Myocyte (in vitro differentiated cells): ENCODE measurements around the gene COX18. TPM values are rescaled to one million over a fixed set of nuclear protein-coding genes. Genes with fewer than 3 reads are reported as not detected.

ENCODE experiments used
- DNase-seq: peaks from one replicate; pipeline ENCODE4 v3.0.0-alpha.2; 2012; ENCODE audit warnings: low read depth
- total RNA-seq: library from RNA; depleted of rRNA; stranded (reverse); fragments of >200 nt; gene quantifications from 2 replicates; pipeline ENCODE4 v1.2.3, GENCODE V29; 2014

Gene COX18
- total RNA-seq, 1 donor from 2014 or later: 30.1 TPM

DNA sequence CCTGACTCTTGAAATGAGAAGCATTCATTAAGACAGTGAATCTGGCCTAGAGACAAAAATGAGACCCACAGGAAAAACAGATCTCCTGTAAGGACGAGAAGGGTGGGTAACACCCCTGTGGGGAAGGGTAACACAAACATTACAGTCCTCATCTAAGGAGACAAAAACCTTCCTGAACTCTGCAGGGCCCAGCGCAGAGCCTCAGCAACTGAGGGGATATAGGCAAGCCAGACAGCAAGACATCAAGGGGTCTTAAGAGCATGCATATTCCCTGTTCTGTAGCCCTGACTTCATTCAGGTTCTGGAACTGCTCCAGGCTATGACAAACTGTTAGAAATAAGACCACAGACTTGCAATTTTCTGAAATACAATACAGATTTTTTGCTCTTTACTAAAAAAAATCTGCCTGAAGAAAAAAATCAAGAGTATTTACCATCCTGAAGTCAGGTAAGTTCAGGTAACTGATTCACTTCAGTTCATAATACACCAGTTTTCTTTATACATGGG, 15.5 kb downstream of the COX18 start:
- DNase-seq: no peak

GRCh38 chr4:73053076-73053475, 16.4 kb downstream of the COX18 start:
- no peak for DNase-seq

DNA sequence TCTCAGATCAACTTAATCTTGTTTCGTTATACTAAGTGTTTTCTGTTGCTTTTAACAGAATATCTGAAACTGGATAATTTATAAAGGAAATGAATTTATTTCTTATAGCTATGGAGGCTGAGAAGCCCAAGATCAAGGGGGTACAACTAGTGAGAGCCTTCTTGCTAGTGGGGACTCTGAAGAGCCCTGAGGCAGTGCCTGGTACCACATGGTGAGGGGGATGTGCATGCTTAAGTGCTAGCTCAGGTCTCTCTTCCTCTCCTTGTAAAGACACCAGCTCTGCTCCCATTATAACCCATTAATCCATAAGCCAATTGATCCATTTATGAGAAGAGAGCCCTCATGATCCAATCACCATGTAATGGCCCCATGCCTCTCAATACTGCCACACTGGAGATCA, 17.9 kb downstream of the COX18 start:
- DNase-seq: no peak

GRCh38 chr4:73045879-73046278, 23.6 kb downstream of the COX18 start:
- DNase-seq: no peak

- no peak for DNase-seq
These were observed 32.5 kb downstream of the COX18 start for GRCh38 chr4:73037057-73037456.

DNA sequence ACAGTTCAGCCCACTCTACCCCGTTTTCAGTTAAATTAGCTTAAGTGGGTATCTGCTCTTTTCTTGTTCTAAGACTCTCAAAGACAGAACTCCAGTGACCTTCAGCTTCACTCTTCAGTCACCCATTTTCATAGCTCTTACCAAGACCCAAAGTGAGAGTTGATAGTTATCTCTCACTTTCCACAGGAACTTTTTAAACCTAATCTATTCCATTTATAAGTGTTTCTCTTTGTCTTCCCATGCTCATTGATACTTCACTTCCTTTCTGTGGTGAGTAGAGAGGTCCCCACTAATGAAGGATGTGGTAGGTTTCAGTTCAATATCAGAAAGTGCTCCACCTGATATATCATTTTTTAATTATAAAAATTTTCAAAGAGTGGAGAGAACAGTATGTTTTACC, 33.4 kb downstream of the COX18 start:
- no peak for DNase-seq

DNA sequence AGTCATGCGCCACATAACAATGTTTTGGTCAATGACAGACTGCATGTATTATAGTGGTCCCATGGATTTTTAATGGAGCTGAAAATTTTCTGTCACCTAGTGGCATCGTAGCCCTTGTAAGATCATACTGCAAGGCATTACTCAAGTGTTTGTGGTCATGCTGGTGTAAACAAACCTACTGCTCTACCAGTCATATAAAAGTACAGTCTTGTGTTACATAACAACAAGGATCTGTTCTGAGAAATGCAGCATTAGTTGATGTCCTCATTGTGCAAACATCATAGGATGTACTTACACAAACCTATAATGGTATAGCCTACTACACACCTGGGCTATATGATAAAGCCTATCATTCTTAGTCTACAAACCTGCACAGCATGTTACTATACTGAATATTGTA, 34.6 kb downstream of the COX18 start:
- DNase-seq: no peak

DNA sequence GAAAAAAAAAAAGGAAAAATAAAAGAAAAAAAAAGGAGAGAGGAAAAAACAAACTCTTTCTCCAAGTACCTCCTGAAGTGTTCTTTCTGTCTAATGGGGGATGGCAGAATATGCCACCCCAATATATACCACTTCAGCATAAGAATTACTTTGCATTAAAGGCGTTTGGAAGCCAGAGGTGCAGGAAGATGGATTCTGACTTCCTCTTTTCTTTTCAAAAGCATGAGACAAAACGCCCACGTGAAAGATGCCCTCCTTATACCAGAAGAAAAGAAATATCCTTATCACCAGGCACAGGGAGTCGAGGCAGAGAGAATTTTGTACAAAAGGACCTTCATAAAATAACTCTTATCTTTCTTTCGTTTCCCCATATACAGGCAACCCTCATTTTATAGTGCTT, 40.9 kb downstream of the COX18 start:
- no peak for DNase-seq

GRCh38 chr4:73021634-73022033, 47.9 kb downstream of the COX18 start:
- peak; percentile 48 for DNase-seq

DNA sequence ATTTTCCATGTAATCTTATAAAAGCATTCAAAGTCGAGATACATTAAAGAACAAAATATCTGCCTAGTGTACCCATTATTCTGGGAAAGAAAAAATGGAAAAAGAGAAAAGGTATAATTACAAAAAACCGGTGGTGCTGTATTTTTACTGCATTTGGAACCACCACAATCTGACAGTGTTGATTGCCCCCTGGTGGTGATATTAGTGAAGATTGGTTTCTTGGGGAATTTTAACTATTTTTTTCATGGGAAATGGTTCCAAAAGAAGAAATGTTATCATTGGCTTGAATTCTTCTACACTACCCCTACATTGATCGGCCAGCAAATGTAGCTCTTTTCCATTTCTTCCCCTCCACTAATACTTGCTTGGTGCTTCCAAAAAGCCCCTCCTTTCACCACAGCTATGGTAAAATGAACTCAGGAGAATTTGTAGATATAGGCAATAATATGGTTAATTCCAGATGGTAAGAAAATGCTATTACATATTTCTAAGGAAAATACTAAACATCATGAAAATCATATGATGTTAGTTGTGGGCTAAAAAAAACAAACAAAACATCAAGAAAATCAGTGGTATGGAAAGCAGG, 50.0 kb downstream of the COX18 start:
- DNase-seq: peak; percentile 58

GRCh38 chr4:73018595-73018994, 50.9 kb downstream of the COX18 start:
- no peak for DNase-seq

DNA sequence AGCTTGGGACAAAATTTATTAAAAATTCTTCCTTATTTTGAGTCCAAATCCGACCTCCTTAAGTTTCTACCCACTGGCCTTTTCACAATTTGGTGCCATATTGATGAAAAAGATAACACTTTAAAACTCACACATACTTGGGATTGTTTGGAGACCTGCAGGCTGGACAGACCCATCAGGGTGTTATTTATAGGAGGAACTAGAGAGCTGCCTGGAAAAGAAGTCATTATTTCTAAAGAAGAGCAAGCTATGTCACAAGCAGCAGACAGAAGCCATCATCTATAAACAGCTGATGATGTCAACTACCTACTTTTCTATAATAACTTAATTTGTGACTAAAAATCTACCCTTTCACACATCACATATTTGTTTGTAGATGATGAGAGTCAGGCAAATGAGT, 56.2 kb downstream of the COX18 start:
- no peak for DNase-seq

DNA sequence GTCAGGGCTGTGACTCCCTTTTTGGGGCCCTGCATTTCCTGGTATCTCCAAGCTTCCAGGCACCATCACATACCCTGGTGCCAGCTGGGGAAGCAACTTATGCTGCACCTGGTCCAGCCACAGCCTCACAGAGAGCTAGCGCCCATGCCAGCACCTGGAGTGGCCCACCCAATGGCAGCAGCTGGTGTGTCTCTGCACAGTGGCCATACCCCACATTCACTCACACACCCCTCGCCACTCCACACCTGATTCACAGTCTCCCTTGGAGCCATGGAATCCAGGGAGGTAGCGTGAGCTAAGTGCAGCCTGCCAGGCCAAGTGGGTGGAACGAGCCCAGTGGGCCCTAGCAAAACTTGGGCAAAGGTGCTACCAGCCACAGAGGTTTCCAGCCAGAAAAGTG, 56.8 kb downstream of the COX18 start:
- no peak for DNase-seq

GRCh38 chr4:73011629-73011985, 57.9 kb downstream of the COX18 start:
- no peak for DNase-seq

GRCh38 chr4:73010789-73011628, 58.5 kb downstream of the COX18 start:
- no peak for DNase-seq

GRCh38 chr4:73007526-73008100, 61.9 kb downstream of the COX18 start:
- DNase-seq: peak; percentile 22

GRCh38 chr4:73006286-73006990, 63.1 kb downstream of the COX18 start:
- no peak for DNase-seq

DNA sequence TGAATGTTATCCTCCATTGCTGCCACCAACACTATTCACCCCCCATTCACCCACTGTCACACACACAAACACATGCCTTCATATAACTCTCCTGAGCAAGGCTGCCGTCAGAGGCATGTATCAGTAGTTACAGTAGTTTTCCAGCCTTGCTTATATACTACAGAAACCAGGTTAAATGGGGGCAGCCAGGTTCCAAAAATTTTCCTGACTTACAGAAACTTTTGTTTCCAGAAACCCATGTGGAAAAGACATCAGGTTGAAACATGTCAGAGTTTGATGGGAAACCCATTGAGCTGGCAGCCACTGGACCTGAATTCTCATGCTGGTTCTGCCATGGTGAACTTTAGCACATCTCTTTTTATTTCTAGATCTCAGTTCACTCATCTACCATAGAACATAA, 64.0 kb downstream of the COX18 start:
- DNase-seq: no peak
